Measurements from ENCODE around the gene CALHM6.

DNA sequence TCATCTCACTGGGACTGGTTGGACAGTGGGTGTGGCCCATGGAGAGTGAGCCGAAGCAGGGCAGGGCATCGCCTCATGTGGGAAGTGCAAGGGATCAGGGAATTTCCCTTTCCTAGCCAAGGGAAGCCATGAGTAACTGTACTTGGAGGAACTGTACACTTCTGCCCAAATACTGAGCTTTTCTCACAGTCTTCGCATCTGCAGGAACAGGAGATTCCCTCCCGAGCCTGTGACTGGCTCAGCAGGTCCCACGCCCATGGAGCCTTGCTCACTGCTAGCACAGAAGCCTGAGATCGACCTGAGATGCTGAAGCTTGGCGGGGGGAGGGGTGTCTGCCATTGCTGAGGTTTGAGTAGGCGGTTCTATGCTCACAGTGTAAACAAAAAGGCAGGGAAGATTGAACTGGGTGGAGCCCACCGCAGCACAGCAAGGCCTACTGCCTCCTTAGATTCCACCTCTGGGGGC lies 39.8 kb downstream of the CALHM6 start:
- TF ChIP-seq CTCF (IDR thresholded peaks at IDR 0.05) (no peak), POLR2A (IDR thresholded peaks at IDR 0.05) (no peak)

All from body of pancreas (tissue), 4 donors.